ENCODE measurements around the gene PTPN23.

The PTPN23 gene

DNA sequence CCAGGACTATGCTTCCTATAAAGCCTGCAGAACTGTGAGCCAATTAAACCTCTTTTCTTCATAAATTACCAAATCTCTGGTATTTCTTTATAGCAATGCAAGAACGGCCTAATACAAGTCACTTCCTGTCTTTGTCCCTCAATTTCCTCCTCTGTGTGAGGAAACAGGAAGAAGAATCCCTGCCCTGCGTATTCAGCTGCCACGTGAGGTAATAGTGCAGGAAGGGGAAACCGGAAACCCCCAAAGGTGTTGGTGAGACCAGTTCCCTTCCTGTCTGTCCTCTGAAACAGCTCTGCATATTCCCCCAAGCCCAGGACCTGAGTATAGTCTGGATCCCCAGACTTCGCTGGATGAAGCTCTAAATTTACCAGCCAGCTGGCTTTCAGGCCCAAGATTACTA lies 18.1 kb upstream of the PTPN23 start:
- TF ChIP-seq CTCF (IDR thresholded peaks at IDR 0.05) = no peak

- no peak for TF ChIP-seq CTCF (IDR thresholded peaks at IDR 0.05)
Observed at GRCh38 chr3:47365213-47366153, 15.3 kb upstream of the PTPN23 start.

- TF ChIP-seq CTCF (IDR thresholded peaks at IDR 0.05) = no peak
Observed at GRCh38 chr3:47366833-47367232, 14.0 kb upstream of the PTPN23 start.

DNA sequence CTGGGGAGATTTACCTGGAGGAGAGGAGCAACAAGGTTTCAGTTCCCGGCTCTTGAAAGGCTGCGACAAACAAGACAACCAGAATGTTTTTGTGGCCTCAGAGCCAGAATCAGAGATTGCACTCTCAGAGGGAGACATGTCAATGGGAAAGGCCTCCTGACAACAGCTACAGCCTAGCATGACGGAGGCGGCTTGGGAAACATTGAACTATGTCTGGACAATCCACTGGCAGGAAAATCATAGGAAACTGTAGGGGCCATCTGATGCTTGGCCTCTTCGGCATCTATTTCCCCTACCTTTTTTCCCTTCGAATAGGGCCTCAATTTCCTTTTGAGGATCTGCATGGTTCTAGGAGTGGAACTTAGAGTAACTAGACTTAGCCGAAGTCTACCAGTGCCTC lies 13.2 kb upstream of the PTPN23 start:
- TF ChIP-seq CTCF (IDR thresholded peaks at IDR 0.05) = no peak

- peak; percentile 67 for TF ChIP-seq CTCF (IDR thresholded peaks at IDR 0.05)
Observed at GRCh38 chr3:47370887-47371697, 9.7 kb upstream of the PTPN23 start.

GRCh38 chr3:47374587-47374986 lies 6.2 kb upstream of the PTPN23 start:
- TF ChIP-seq CTCF (IDR thresholded peaks at IDR 0.05) = no peak

- no peak for TF ChIP-seq CTCF (IDR thresholded peaks at IDR 0.05)
Observed at GRCh38 chr3:47376393-47376792, 4.4 kb upstream of the PTPN23 start.
